Kidney epithelial cell (primary cell): ENCODE measurements around the gene EVX2. TPM values are rescaled to one million over a fixed set of nuclear protein-coding genes. Genes with fewer than 3 reads are reported as not detected.
A peak's percentile ranks its signal among the peaks of the same experiment; 100 is the strongest.

ENCODE experiments used
- DNase-seq: peaks from one replicate; pipeline ENCODE4 v3.0.0-alpha.2; 2010; ENCODE audit warnings: low read depth
- H3K27me3 ChIP-seq: 2 replicates; pipeline ENCODE4 v1.6.0; 2011; ENCODE audit warnings: low read length; ENCODE audit not compliant: control insufficient read depth, insufficient read depth
- H3K36me3 ChIP-seq: 2 replicates; pipeline ENCODE4 v1.5.1; 2011; ENCODE audit warnings: low read length; ENCODE audit not compliant: control insufficient read depth, insufficient read depth
- H3K4me3 ChIP-seq: 2 replicates; pipeline ENCODE4 v1.5.1; 2011; ENCODE audit warnings: low read depth, mild to moderate bottlenecking, control low read depth, low read length
- CTCF ChIP-seq: IDR thresholded peaks from 2 replicates; pipeline ENCODE4 v1.5.1; 2011; ENCODE audit warnings: mild to moderate bottlenecking, moderate library complexity, low read length, control low read depth, inconsistent platforms; ENCODE audit not compliant: insufficient read depth, poor library complexity, severe bottlenecking
- total RNA-seq: library from RNA; depleted of rRNA; stranded (reverse); fragments of >200 nt; gene quantifications from 2 replicates; pipeline ENCODE4 v1.2.3, GENCODE V29; 2015

EVX2 gene
- total RNA-seq, 1 donor from 2014 or later = not detected

- DNase-seq = no peak
- Histone ChIP-seq H3K27me3 (no peaks in the 10 kb centered on the region), H3K4me3 (peak overlapping the region; percentile 67), H3K36me3 (no peaks in the 10 kb centered on the region)
- TF ChIP-seq CTCF = peak; percentile 66
Observed at GRCh38 chr2:176126929-176127773, 43.4 kb upstream of the EVX2 start.

- no peak for DNase-seq
- H3K4me3 ChIP-seq = no peak overlapping the region
- no peaks in the 10 kb centered on the region for H3K27me3 ChIP-seq
- TF ChIP-seq CTCF = no peak
- no peaks in the 10 kb centered on the region for H3K36me3 ChIP-seq
Observed at GRCh38 chr2:176125772-176126054, 42.0 kb upstream of the EVX2 start.

GRCh38 chr2:176124947-176125771, 41.4 kb upstream of the EVX2 start:
- H3K4me3 ChIP-seq = peak overlapping the region; percentile 59
- no peak for TF ChIP-seq CTCF
- no peak for DNase-seq
- H3K27me3 ChIP-seq = no peaks in the 10 kb centered on the region
- no peaks in the 10 kb centered on the region for H3K36me3 ChIP-seq

- Histone ChIP-seq H3K4me3 (peak overlapping the region; percentile 59), H3K36me3 (no peaks in the 10 kb centered on the region), H3K27me3 (no peaks in the 10 kb centered on the region)
- no peak for TF ChIP-seq CTCF
- no peak for DNase-seq
Observed at GRCh38 chr2:176124110-176124946, 40.6 kb upstream of the EVX2 start.

GRCh38 chr2:176123411-176124109, 39.8 kb upstream of the EVX2 start:
- H3K4me3 ChIP-seq = peak overlapping the region; percentile 59
- TF ChIP-seq CTCF = no peak
- DNase-seq = no peak
- no peaks in the 10 kb centered on the region for H3K27me3 ChIP-seq
- no peaks in the 10 kb centered on the region for H3K36me3 ChIP-seq
